Measurements from ENCODE around the gene GALNT10. TPM values are rescaled to one million over a fixed set of nuclear protein-coding genes. Genes with fewer than 3 reads are reported as not detected.

Gene GALNT10
- total and polyA plus RNA-seq, 10 of the 15 experiments (the other 5 are each of a cell fraction or from before 2014, with no cell fraction given), result 3.9 to 35.4 (median 15.5) TPM

DNA sequence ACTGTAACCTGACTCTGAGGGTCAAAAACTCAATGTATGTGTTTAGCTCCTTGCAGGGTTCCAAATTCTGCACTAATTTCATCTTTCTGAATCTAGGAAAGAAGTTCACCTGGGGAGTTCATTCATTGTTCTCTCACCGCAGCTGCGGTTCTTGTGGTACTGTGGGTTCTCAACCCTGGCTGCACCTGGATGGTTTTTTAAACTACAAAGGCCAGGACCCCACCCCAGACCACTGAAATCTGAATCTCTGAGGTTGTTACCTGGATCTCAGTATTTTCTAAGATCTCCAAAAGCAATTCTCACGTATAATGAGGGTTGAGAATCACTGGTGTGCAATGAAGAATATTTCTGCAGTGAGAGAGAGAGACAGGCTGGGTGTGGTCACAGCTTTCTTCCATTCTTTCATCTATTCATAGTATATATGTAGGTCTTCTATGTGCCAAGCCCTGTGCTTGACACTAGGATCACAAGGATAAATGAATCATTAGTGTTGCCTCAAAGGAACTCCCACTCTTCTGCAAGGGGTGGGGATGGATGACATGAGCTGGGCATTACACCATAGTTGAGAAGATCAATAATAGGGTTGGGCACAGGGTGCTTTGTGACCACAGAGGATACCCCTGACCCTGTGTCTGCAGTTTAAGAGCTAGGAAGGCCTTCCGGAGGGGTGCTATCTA lies 109.8 kb downstream of the GALNT10 start:
- H3K4me2 ChIP-seq (ENCODE audit: control insufficient read depth, insufficient read depth), result no peak overlapping the region
- H2AFZ ChIP-seq (ENCODE audit: control insufficient read depth, low read depth, low read length), result no peak overlapping the region
- DNase-seq (ENCODE audit: low read depth, low spot score), result no peak
- ChIA-PET POLR2A (interaction anchor here (0.7 kb wide), 1 partner anchor 9 kb away, joined by 4 read pairs; no protein-coding TSS in a partner anchor), RAD21 (ENCODE audit: unreplicated experiment) (no interaction called here), SMC1A (ENCODE audit: uncharacterized antibody, unreplicated experiment) (no interaction called here), CTCF (no interaction called here)
- intact Hi-C loops (cut with micrococcal nuclease; ENCODE audit: unreplicated experiment) (no loop called here), in situ Hi-C loops (cut with MboI) (no loop called here)
- no peaks in the 10 kb centered on the region for H4K20me1 ChIP-seq (ENCODE audit: control insufficient read depth, insufficient read depth)
- H3K36me3 ChIP-seq (ENCODE audit: control insufficient read depth in 2 of 2, insufficient read depth in 2 of 2, low read length in 1 of 2), result peaks cover 9 to 19% of the 10 kb centered on the region in 2 experiments
- 100% methylated on average over 4 of the region's 4 CpGs for WGBS (ENCODE audit: insufficient coverage, insufficient replicate concordance, low lambda C conversion rate, missing lambda C conversion rate)
- BruUV-seq (replicated peaks), result no TSS peak
- H3K79me2 ChIP-seq (ENCODE audit: control insufficient read depth, insufficient read depth, low read length), result no peaks in the 10 kb centered on the region
- no peak overlapping the region for H3K4me3 ChIP-seq
- no peaks in the 10 kb centered on the region for H3K4me1 ChIP-seq (ENCODE audit: control insufficient read depth, insufficient read depth, low read length)
- no peak overlapping the region for H3K27ac ChIP-seq (ENCODE audit: control insufficient read depth, insufficient read depth)
- no peak overlapping the region for H3K9ac ChIP-seq (ENCODE audit: control insufficient read depth, insufficient read depth, low read length)
- FAIRE-seq, result no peak
- no peaks in the 10 kb centered on the region for H3K27me3 ChIP-seq (replicated peaks in 1 of 2; ENCODE audit: control insufficient read depth in 2 of 2, insufficient read depth in 2 of 2, low read length in 1 of 2)
- ATAC-seq, result no peak
- TF ChIP-seq, protein P1, sequence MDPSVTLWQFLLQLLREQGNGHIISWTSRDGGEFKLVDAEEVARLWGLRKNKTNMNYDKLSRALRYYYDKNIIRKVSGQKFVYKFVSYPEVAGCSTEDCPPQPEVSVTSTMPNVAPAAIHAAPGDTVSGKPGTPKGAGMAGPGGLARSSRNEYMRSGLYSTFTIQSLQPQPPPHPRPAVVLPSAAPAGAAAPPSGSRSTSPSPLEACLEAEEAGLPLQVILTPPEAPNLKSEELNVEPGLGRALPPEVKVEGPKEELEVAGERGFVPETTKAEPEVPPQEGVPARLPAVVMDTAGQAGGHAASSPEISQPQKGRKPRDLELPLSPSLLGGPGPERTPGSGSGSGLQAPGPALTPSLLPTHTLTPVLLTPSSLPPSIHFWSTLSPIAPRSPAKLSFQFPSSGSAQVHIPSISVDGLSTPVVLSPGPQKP (IDR thresholded peaks at IDR 0.05; ENCODE audit: low read depth, low read length), result no peak
- no peak for TF ChIP-seq CBX3 (IDR thresholded peaks at IDR 0.05; ENCODE audit: borderline replicate concordance, low read depth)
- no peak for TF ChIP-seq ESRRA (IDR thresholded peaks at IDR 0.05; ENCODE audit: low read length)
- TF ChIP-seq BCL11A (IDR thresholded peaks at IDR 0.05; ENCODE audit: low read depth, low read length), result no peak
- TF ChIP-seq CHD4 (IDR thresholded peaks at IDR 0.05), result no peak
- no peak for TF ChIP-seq ZBTB33 (IDR thresholded peaks at IDR 0.05)
- no peak for TF ChIP-seq CREM (IDR thresholded peaks at IDR 0.05; ENCODE audit: low read depth)
- no peak for TF ChIP-seq TBL1XR1 (IDR thresholded peaks at IDR 0.05; ENCODE audit: low read depth, low read length)
- TF ChIP-seq FOXM1 (IDR thresholded peaks at IDR 0.05; ENCODE audit: low read depth, low read length), result no peak
- no peak for TF ChIP-seq POU2F2 (IDR thresholded peaks at IDR 0.05; ENCODE audit: borderline replicate concordance, low read depth, low read length)
- no peak for TF ChIP-seq KLF5 (IDR thresholded peaks at IDR 0.05; ENCODE audit: partially characterized antibody)
- no peak for TF ChIP-seq MAX (IDR thresholded peaks at IDR 0.05; ENCODE audit: low read depth, low read length)
- TF ChIP-seq CEBPB (IDR thresholded peaks at IDR 0.05; ENCODE audit: borderline replicate concordance in 1 of 2, low read depth in 2 of 2, low read length in 2 of 2), result no peak
- TF ChIP-seq NR2C1 (IDR thresholded peaks at IDR 0.05), result no peak
- TF ChIP-seq HSF1 (IDR thresholded peaks at IDR 0.05; ENCODE audit: low read depth, low read length), result no peak
- TF ChIP-seq MXI1 (IDR thresholded peaks at IDR 0.05; ENCODE audit: low read depth, low read length), result no peak
- TF ChIP-seq SMAD1 (IDR thresholded peaks at IDR 0.05; ENCODE audit: low read depth, partially characterized antibody), result no peak
- no peak for TF ChIP-seq ZSCAN29 (IDR thresholded peaks at IDR 0.05)
- TF ChIP-seq IRF4 (IDR thresholded peaks at IDR 0.05; ENCODE audit: low read depth, low read length), result no peak
- peaks cover 3% of the 10 kb centered on the region; the same call in 2 of the 3 replicates for H3K9me3 ChIP-seq (replicated peaks; ENCODE audit: control insufficient read depth, insufficient read depth, low read length)
